Prostate gland (tissue), 2 donors: ENCODE results near the gene ETDA.

ENCODE experiments used
- CTCF ChIP-seq, 4 experiments: fragments of 200-600 bp in 2 of 4; fragments of 450-650 bp in 2 of 4; sonication (generic) in 2 of 4; IDR thresholded peaks; 1 replicate in 3 of 4; 2 replicates in 1 of 4; pipeline ENCODE4 v1.5.1; 2016 to 2019; ENCODE audit warnings: antibody characterized with exemption in 4 of 4, mild to moderate bottlenecking in 2 of 4, moderate library complexity in 2 of 4
- POLR2AphosphoS5 ChIP-seq: sonication (generic); formaldehyde crosslinking; IDR thresholded peaks from one replicate; pipeline ENCODE4 v1.6.1; 2017; ENCODE audit warnings: antibody characterized with exemption

DNA sequence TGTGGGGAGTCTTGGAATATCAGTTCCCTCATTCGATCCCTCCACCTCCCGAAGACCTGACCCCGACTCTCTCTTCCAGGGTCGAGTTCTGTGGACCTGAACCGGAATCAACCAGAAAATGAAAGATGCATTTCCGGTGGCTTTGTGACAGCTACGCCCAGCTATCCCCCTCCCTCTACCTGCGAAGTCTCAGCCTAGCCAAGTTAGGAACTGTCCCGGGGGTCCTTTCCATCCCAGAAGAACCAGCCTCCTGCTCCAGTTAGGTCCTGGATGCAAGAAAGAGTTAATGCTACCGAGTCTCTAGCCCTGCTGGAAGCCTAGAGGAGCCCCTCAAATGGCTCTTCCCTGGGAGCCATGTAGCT, 44.1 kb downstream of the ETDA start:
- TF ChIP-seq CTCF (IDR thresholded peaks at IDR 0.05) (no peak), POLR2AphosphoS5 (no peak)
